ENCODE results near the gene CDH20. TPM values are rescaled to one million over a fixed set of nuclear protein-coding genes. Genes with fewer than 3 reads are reported as not detected.

Gene CDH20
- total and polyA plus RNA-seq, 2 of the 4 experiments (the other 2 are of a cell fraction) = not detected

DNA sequence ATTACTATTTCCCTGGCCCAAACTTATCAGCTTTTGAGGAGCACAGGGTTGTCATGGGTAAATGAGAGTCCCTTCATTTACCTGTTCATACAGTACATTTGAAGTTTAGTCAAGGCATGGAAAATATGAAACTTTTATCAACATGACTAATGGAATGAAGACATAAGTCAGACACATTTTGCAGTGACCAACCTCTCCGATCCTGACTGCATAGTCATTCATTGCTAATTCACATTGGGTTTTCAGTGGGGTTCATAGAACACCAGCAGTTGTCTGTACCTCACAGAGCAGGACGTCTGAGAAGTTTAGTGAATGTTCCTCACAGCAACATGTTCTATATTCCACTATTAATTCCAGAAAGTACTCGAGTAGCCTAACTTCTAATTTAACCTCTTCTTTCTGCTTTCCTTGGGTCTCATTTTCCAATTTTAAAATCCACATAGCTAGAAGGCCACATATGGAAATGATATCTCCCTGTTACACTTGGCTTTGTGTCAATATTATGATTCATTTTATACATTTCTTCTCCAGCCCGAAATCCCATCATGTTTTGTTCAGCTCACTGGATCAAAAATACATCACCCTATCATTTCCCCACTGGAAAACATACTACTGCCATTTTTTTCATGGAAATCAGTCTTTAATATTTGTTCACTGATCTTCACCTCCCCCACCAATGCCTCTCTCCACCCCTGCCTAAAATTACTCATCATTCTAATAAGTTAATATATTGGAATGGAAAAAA, 65.9 kb downstream of the CDH20 start (continued):
- no peak for TF ChIP-seq CHD1 (IDR thresholded peaks at IDR 0.05; ENCODE audit: low read depth, low read length)

GRCh38 chr18:61400016-61400635, 66.9 kb downstream of the CDH20 start:
- Histone ChIP-seq H4K8ac (ENCODE audit: low read depth in 2 of 2, low read length in 2 of 2) (no peak overlapping the region), H3K36me3 (ENCODE audit: control insufficient read depth, insufficient read depth, low read length) (no peaks in the 10 kb centered on the region), H3K27me3 (ENCODE audit: control insufficient read depth, insufficient read depth, low read length) (no peaks in the 10 kb centered on the region), H3K4me1 (ENCODE audit: control insufficient read depth, insufficient read depth, low read length) (peaks cover 3% of the 10 kb centered on the region; the same call in 1 of the 2 replicates), H4K20me1 (ENCODE audit: insufficient read depth, low read length) (no peaks in the 10 kb centered on the region), H2BK5ac (ENCODE audit: low read depth, low read length, poor library complexity, severe bottlenecking) (no peak overlapping the region), H3K9ac (ENCODE audit: low read depth, low read length) (no peak overlapping the region), H2BK120ac (ENCODE audit: low read depth, low read length) (peak overlapping the region; percentile 52), H3K9me3 (ENCODE audit: control insufficient read depth, insufficient read depth, low read length) (no peaks in the 10 kb centered on the region), H3K79me1 (ENCODE audit: low read depth in 1 of 2, low read length in 2 of 2) (no peaks in the 10 kb centered on the region), H3K9me1 (ENCODE audit: insufficient read depth, low read length) (no peaks in the 10 kb centered on the region; the same call in 1 of the 2 replicates), H3K27ac (ENCODE audit: insufficient read depth, low read length) (no peak overlapping the region), H3K4me2 (ENCODE audit: low read depth, low read length) (peak overlapping the region; percentile 15), H3K14ac (replicated peaks; ENCODE audit: low read depth, low read length) (no peak overlapping the region; the same call in 1 of the 2 replicates), H2BK15ac (ENCODE audit: low read depth, low read length) (no peak overlapping the region; the same call in 2 of the 3 replicates), H4K91ac (ENCODE audit: insufficient read depth, low read depth, low read length) (no peak overlapping the region), H3K56ac (ENCODE audit: extremely low read depth, insufficient read depth, low read length) (no peak overlapping the region), H3K18ac (ENCODE audit: low read depth, low read length) (no peak overlapping the region), H3K4me3 (ENCODE audit: insufficient read depth, low read depth, low read length) (no peak overlapping the region), H2BK20ac (ENCODE audit: low read depth, low read length) (peak overlapping the region; percentile 21), H2AK5ac (ENCODE audit: low read depth, low read length) (no peak overlapping the region), H3K4ac (ENCODE audit: low read depth, low read length) (peak overlapping the region; percentile 2; the same call in 1 of the 2 replicates), H2AFZ (replicated peaks; ENCODE audit: low read length, poor library complexity) (no peak overlapping the region), H3K23ac (ENCODE audit: low read depth, low read length) (0 out of 2 replicates have a peak overlapping the region, but pooled peaks have one; percentile 24), H4K5ac (ENCODE audit: low read depth, low read length) (no peak overlapping the region), H2AK9ac (replicated peaks; ENCODE audit: low read depth, low read length, poor library complexity) (no peak overlapping the region)
- CTCF ChIA-PET = no interaction called here
- intact Hi-C loops (cut with micrococcal nuclease) = no loop called here
- no peak for ATAC-seq (ENCODE audit: low read depth)
- dilution Hi-C loops (cut with HindIII; ENCODE audit: low sequenced_read_pairs, unreplicated experiment) = no loop called here
- in situ Hi-C loops (cut with MboI; ENCODE audit: low sequenced_read_pairs) = no loop called here
- BruUV-seq (replicated peaks) = no TSS peak
- TF ChIP-seq RAD21 (IDR thresholded peaks at IDR 0.05; ENCODE audit: low read length) (no peak), CEBPB (IDR thresholded peaks at IDR 0.05; ENCODE audit: low read depth, low read length) (peak; percentile 25; the same call in 1 of the 2 replicates), RCOR1 (IDR thresholded peaks at IDR 0.05; ENCODE audit: insufficient replicate concordance, low read length) (no peak)
- no CpG with 5 or more reads among the region's 3 CpGs for WGBS, 2 experiments (ENCODE audit: extremely low coverage in 2 of 2, insufficient read length in 1 of 2)
- no peak for DNase-seq
- POLR2A ChIA-PET (ENCODE audit: unreplicated experiment) = no interaction called here
